HEK293T (cell line): Measurements from ENCODE around the gene KLF9.

ENCODE experiments used
- CTCF ChIA-PET: fragments of 350-600 bp; formaldehyde crosslinking; extraction: SDS; loops from one replicate; lab custom pipeline; 2021; ENCODE audit warnings: antibody characterized with exemption, inconsistent platforms; lab: Yijun Ruan, JAX
- POLR2A ChIA-PET: fragments of 350-600 bp; formaldehyde crosslinking; extraction: SDS; loops from one replicate; lab custom pipeline; 2020; ENCODE audit warnings: antibody characterized with exemption, inconsistent platforms; lab: Yijun Ruan, JAX
- DNase-seq: peaks from one replicate; pipeline ENCODE4 v3.0.0; 2012; ENCODE audit warnings: mixed read lengths; ENCODE audit errors: extremely low spot score
- ARNT ChIP-seq: fragments of 450-650 bp; IDR thresholded peaks from 2 replicates; pipeline ENCODE4 v1.6.1; 2017; ENCODE audit warnings: mild to moderate bottlenecking
- BHLHE40 ChIP-seq: fragments of 450-650 bp; IDR thresholded peaks from 2 replicates; pipeline ENCODE4 v1.6.1; 2016; ENCODE audit warnings: mild to moderate bottlenecking, moderate library complexity, borderline replicate concordance
- CTBP1 ChIP-seq: fragments of 450-650 bp; IDR thresholded peaks from 2 replicates; pipeline ENCODE4 v1.6.1; 2016; ENCODE audit warnings: borderline replicate concordance
- ELF4 ChIP-seq: fragments of 450-650 bp; IDR thresholded peaks from 2 replicates; pipeline ENCODE4 v1.6.1; 2017; ENCODE audit warnings: antibody characterized with exemption
- FOXA1 ChIP-seq: fragments of 450-650 bp; IDR thresholded peaks from 2 replicates; pipeline ENCODE4 v1.6.1; 2016; ENCODE audit warnings: mild to moderate bottlenecking
- FOXK2 ChIP-seq: fragments of 450-650 bp; IDR thresholded peaks from 2 replicates; pipeline ENCODE4 v1.6.1; 2016; ENCODE audit warnings: mild to moderate bottlenecking
- FOXM1 ChIP-seq: fragments of 450-650 bp; IDR thresholded peaks from 2 replicates; pipeline ENCODE4 v1.6.1; 2017; ENCODE audit warnings: mild to moderate bottlenecking, borderline replicate concordance
- HDGF ChIP-seq: fragments of 450-650 bp; IDR thresholded peaks from 2 replicates; pipeline ENCODE4 v1.6.1; 2017; ENCODE audit warnings: antibody characterized with exemption, borderline replicate concordance
- L3MBTL2 ChIP-seq: fragments of 450-650 bp; conservative IDR thresholded peaks from 2 replicates; pipeline ENCODE4 v1.6.1; 2016; ENCODE audit warnings: mild to moderate bottlenecking
- LEF1 ChIP-seq: fragments of 450-650 bp; IDR thresholded peaks from 2 replicates; pipeline ENCODE4 v1.6.1; 2017; ENCODE audit warnings: mild to moderate bottlenecking, borderline replicate concordance
- NFRKB ChIP-seq: fragments of 450-650 bp; IDR thresholded peaks from 2 replicates; pipeline ENCODE4 v1.6.1; 2016; ENCODE audit warnings: mild to moderate bottlenecking, moderate library complexity
- SP1 ChIP-seq: fragments of 450-650 bp; IDR thresholded peaks from 2 replicates; pipeline ENCODE4 v1.6.1; 2017
- SUZ12 ChIP-seq: fragments of 450-650 bp; IDR thresholded peaks from 2 replicates; pipeline ENCODE4 v1.6.1; 2016; ENCODE audit warnings: mild to moderate bottlenecking
- TARDBP ChIP-seq: fragments of 450-650 bp; IDR thresholded peaks from 2 replicates; pipeline ENCODE4 v1.6.1; 2016
- ZNF384 ChIP-seq: fragments of 450-650 bp; IDR thresholded peaks from 2 replicates; pipeline ENCODE4 v1.6.1; 2016
- TF ChIP-seq, protein P1 (sequence below): fragments of 450-650 bp; IDR thresholded peaks from 2 replicates; pipeline ENCODE4 v1.6.1; 2016

Gene KLF9

DNA sequence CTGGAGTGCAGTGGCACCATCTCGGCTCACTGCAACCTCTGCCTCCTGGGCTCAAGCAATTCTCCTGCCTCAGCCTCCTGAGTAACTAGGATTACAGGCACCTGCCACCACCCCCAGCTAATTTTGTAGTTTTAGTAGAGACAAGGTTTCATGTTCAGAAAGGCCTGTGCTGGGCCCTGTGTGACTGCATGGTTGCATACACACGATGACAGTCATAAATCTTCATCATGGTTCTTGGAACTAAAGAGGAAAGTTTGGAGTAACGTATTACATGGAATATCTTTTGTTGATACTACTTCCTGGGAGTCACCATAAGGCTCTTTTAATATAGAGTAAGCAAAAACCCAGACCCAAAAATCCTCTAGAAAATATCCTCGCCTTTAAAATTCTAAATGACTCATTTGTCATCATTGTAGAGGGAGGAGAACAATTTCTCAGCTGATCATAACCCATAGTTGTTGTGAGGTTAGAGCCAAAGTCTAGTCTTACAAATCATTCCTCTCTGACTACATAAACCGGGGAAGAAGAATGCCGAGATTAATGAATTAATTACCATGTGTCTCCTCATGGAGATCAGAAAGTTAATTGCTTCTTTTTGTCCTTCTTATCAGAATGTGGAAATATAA lies 47.0 kb downstream of the KLF9 start:
- ChIA-PET POLR2A (interaction anchor here (0.6 kb wide), 1 partner anchor 15 kb away, joined by 3 read pairs; no protein-coding TSS in a partner anchor), CTCF (no interaction called here)
- no peak for DNase-seq
- no peak for TF ChIP-seq LEF1
- no peak for TF ChIP-seq BHLHE40
- no peak for TF ChIP-seq L3MBTL2
- no peak for TF ChIP-seq ZNF384
- no peak for TF ChIP-seq SUZ12
- no peak for TF ChIP-seq TARDBP
- TF ChIP-seq CTBP1, result no peak
- no peak for TF ChIP-seq SP1
- no peak for TF ChIP-seq ELF4
- TF ChIP-seq ARNT, result no peak
- TF ChIP-seq FOXM1, result no peak
- TF ChIP-seq FOXA1, result no peak
- no peak for TF ChIP-seq FOXK2
- no peak for TF ChIP-seq NFRKB
- TF ChIP-seq HDGF, result no peak
- TF ChIP-seq, protein P1, sequence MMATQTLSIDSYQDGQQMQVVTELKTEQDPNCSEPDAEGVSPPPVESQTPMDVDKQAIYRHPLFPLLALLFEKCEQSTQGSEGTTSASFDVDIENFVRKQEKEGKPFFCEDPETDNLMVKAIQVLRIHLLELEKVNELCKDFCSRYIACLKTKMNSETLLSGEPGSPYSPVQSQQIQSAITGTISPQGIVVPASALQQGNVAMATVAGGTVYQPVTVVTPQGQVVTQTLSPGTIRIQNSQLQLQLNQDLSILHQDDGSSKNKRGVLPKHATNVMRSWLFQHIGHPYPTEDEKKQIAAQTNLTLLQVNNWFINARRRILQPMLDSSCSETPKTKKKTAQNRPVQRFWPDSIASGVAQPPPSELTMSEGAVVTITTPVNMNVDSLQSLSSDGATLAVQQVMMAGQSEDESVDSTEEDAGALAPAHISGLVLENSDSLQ, result no peak

DNA sequence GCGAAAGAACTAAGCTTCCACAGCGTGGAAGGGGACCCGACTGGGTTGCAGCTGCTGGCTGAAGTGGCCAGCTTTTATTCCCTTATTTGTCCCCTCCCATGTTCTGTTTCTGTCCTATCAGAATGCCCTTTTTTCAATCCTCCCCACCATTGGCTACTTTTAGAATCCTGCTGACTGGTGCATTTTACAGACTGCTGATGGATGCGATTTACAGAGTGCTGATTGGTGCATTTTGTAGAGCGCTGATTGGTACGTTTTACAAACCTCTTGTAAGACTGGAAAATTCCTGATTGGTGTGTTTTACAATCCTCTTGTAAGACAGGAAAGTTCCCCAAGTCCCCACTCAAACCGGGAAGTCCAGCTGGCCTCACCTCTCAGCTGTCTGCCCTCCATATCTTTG lies 50.7 kb downstream of the KLF9 start:
- POLR2A ChIA-PET, result no interaction called here
- no peak for TF ChIP-seq NFRKB
- TF ChIP-seq FOXA1, result no peak
- TF ChIP-seq L3MBTL2, result no peak
- no peak for TF ChIP-seq FOXM1
- no peak for TF ChIP-seq HDGF
- DNase-seq, result no peak
- CTCF ChIA-PET, result no interaction called here

GRCh38 chr9:70362952-70363351 lies 51.5 kb downstream of the KLF9 start:
- ChIA-PET POLR2A (no interaction called here), CTCF (no interaction called here)
- TF ChIP-seq ZNF384, result no peak
- no peak for TF ChIP-seq HDGF
- no peak for TF ChIP-seq FOXK2
- DNase-seq, result no peak

DNA sequence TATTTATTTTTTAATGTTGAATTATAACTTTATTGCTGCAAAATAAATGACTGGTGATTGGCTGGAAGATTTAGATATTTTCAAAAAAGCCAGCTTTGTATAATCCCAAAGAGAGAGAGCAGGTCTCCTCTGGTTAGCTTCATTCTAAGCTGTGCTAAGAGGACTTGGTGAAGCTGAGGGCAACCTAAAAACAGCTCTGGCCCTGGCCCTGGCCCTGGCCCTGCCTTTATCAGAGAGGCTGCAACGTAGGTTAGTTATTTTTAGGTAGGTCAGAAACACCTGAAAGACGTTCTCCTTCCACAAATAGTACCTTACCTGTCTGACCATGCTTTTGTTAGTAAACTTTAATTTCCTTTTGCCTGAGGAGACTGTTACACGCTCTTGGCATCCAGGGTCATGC lies 58.7 kb downstream of the KLF9 start:
- DNase-seq, result no peak
- CTCF ChIA-PET, result no interaction called here
- TF ChIP-seq, protein P1, result no peak
- TF ChIP-seq L3MBTL2 (no peak), HDGF (no peak), BHLHE40 (no peak), TARDBP (no peak), LEF1 (no peak), FOXM1 (no peak), ZNF384 (no peak)
- POLR2A ChIA-PET, result no interaction called here

DNA sequence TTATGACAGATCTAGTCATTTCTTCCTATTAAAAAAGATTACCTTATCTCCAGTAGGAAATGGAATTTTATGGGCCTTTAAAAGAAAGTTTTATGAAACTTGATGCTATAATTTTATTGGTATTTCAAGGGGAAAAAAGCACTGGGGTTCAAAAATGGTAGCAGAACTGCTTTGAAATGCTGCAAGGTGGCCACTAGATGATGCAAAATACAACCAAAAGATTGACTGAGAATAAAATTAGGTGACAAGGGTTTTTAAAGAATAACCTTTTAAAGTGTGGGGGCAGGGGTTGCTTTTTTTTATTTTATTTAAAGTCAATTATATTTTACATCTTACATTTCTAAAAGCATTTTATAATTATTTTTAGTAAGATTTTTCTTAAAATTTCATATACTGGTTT lies 61.7 kb downstream of the KLF9 start:
- TF ChIP-seq, protein P1, result no peak
- TF ChIP-seq ZNF384 (no peak), ARNT (no peak), BHLHE40 (no peak), TARDBP (no peak), NFRKB (no peak), CTBP1 (no peak), LEF1 (no peak), FOXK2 (no peak), FOXA1 (no peak), SUZ12 (no peak), L3MBTL2 (no peak), HDGF (no peak), SP1 (no peak), FOXM1 (no peak), ELF4 (no peak)
- POLR2A ChIA-PET, result no interaction called here
- DNase-seq, result no peak
- CTCF ChIA-PET, result interaction anchor here (1.2 kb wide), 1 partner anchor 149 kb away, joined by 3 read pairs; no protein-coding TSS in a partner anchor

GRCh38 chr9:70352356-70352755 lies 62.1 kb downstream of the KLF9 start:
- CTCF ChIA-PET, result interaction anchor here (1.2 kb wide), 1 partner anchor 149 kb away, joined by 3 read pairs; no protein-coding TSS in a partner anchor
- POLR2A ChIA-PET, result no interaction called here
- DNase-seq, result no peak
- no peak for TF ChIP-seq BHLHE40
- TF ChIP-seq SP1, result no peak
- TF ChIP-seq LEF1, result no peak
- no peak for TF ChIP-seq HDGF
- no peak for TF ChIP-seq CTBP1
